ENCODE results near the gene MAP1B. TPM values are rescaled to one million over a fixed set of nuclear protein-coding genes. Genes with fewer than 3 reads are reported as not detected.

MAP1B gene
- total RNA-seq, 2 donors from 2014 or later: 5.5 TPM

DNA sequence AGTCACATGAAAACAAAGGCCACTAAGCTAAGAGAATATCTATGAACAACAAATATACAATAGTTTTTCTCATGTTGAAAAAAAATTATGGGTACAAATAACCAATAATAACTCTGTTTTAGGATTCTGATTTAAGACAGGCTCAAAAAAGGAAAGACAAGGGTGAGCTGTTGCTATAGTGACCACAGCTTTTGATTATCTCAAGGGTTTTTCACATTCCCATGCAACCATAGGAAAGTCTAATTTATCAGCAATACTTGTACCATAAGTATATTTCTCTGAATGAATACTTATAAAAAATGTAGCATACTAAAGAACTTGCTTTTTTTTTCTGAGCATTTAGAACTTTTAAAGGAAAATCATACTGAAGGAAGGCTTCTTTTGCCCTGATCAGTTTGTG is 144.7 kb downstream of the MAP1B start:
- no peak for ATAC-seq (replicated peaks in 1 of 2)
- Mint-ChIP-seq H3K9me3 (no peaks in the 10 kb centered on the region), H3K4me3 (no peak overlapping the region), H3K27ac (no peak overlapping the region), H3K36me3 (ENCODE audit: insufficient read depth in 2 of 2) (peaks cover 2 to 5% of the 10 kb centered on the region in 2 donors), H3K4me1 (ENCODE audit: low read depth) (peaks cover 1% of the 10 kb centered on the region), H3K27me3 (ENCODE audit: low read depth) (no peaks in the 10 kb centered on the region)
- DNase-seq: no peak

DNA sequence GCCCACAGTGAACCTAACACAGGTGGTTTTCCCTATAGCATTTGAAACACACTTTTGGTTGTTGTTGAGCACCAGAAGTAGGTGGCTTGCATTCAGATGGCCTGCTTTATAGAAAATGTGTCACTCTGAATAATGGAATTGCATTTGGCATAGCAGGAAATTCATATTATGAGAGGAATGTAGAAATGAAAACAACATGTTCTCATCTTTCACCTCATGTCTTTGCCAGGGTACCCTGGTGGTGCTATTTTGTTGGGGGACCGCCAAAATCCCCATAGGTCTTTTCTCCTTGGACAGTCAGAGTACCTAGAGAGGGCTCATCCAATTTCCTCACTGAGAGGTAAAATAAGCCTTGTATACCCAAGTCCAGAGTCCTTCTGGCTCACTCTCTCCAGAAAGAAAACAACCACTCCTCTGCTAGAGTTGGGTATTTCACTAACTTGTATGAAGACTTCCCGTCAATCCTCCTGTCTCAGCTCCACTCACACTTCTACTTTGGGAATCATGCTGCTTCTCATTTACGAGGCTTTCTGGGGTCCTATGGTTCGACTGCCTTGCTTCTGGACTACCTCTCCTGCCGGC is 145.4 kb downstream of the MAP1B start:
- DNase-seq: no peak
- peaks cover 2 to 7% of the 10 kb centered on the region in 2 donors for H3K36me3 Mint-ChIP-seq (ENCODE audit: insufficient read depth in 2 of 2)
- ATAC-seq (replicated peaks in 1 of 2): no peak
- H3K9me3 Mint-ChIP-seq: no peaks in the 10 kb centered on the region
- H3K4me1 Mint-ChIP-seq (ENCODE audit: low read depth): no peaks in the 10 kb centered on the region
- H3K27ac Mint-ChIP-seq: no peak overlapping the region
- no peak overlapping the region for H3K4me3 Mint-ChIP-seq
- no peaks in the 10 kb centered on the region for H3K27me3 Mint-ChIP-seq (ENCODE audit: low read depth)

DNA sequence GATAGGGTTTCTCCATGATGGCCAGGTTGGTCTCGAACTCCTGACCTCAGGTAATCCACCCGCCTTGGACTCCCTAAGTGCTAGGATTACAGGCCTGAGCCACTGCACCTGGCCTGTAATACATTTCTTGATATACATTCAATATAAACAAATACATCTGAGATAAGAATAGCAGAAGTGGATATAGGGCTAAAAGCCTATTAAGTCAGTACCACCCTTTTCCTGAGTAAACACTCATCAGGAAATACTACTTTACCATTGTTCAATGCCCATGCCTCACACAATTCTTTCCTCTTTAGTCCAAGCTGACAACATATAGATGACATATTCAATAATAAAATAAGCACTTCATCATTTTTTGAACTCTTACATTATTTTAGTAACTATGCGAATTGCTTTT is 148.0 kb downstream of the MAP1B start:
- no peak for ATAC-seq (replicated peaks in 1 of 2)
- no peaks in the 10 kb centered on the region for H3K4me1 Mint-ChIP-seq (ENCODE audit: low read depth)

DNA sequence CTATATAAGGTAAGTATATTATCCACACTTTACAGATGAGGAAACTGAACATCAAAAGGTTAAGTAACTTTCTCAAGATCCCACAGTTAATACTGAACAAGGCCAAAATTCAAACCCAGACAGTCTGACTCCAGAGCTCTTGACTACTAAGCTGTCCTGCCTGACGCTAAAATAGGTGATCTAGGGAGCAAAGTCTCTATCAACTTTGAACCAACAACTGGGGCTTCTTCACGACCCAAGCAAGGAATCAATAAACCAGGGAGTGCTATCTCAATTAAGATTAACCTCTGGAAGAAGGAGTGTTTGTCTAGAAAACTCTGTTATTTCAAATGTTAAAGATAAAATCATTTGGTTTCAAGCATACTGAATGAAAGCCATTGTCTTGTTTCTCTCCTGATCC is 148.4 kb downstream of the MAP1B start:
- H3K4me1 Mint-ChIP-seq (ENCODE audit: low read depth): no peaks in the 10 kb centered on the region
- H3K9me3 Mint-ChIP-seq: no peaks in the 10 kb centered on the region
- no peaks in the 10 kb centered on the region for H3K27me3 Mint-ChIP-seq (ENCODE audit: low read depth)
- no peak for DNase-seq
- H3K27ac Mint-ChIP-seq: peak overlapping the region; percentile 28
- peaks cover 2 to 9% of the 10 kb centered on the region in 2 donors for H3K36me3 Mint-ChIP-seq (ENCODE audit: insufficient read depth in 2 of 2)
- H3K4me3 Mint-ChIP-seq: no peak overlapping the region
- ATAC-seq (replicated peaks in 1 of 2): no peak

More for the DNA sequence above, 148.0 kb downstream of the MAP1B start:
- DNase-seq: no peak
- H3K27me3 Mint-ChIP-seq (ENCODE audit: low read depth): no peaks in the 10 kb centered on the region
- peaks cover 2 to 9% of the 10 kb centered on the region in 2 donors for H3K36me3 Mint-ChIP-seq (ENCODE audit: insufficient read depth in 2 of 2)
- H3K27ac Mint-ChIP-seq: peak overlapping the region; percentile 28
- H3K9me3 Mint-ChIP-seq: no peaks in the 10 kb centered on the region
- H3K4me3 Mint-ChIP-seq: no peak overlapping the region

DNA sequence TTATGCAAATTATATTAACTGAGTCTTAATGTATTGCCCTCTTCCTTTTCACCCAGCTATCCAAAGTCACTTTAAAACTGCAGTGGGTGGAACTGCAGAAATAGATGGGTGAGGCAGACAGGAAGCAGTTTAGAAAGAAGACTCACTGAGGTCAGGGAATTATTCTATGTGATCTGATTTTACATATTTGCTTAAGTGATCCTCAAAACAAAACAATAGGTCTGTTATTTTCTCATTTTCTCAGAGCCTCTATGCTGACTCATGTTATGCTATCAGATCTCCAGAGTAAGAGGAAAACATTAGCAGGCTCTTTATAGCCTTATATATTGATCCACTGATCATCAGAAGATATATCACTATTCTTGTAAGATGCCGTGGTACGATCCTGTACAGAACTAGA is 149.3 kb downstream of the MAP1B start:
- Mint-ChIP-seq H3K27ac (no peak overlapping the region), H3K4me3 (no peak overlapping the region), H3K27me3 (ENCODE audit: low read depth) (no peaks in the 10 kb centered on the region), H3K36me3 (ENCODE audit: insufficient read depth in 2 of 2) (peaks cover 2 to 9% of the 10 kb centered on the region in 2 donors), H3K4me1 (ENCODE audit: low read depth) (no peaks in the 10 kb centered on the region), H3K9me3 (no peaks in the 10 kb centered on the region)
- DNase-seq: no peak
- no peak for ATAC-seq (replicated peaks in 1 of 2)

Other genes starting within 250 kb of the MAP1B start
- 10 to 100 TPM; 80.5 to 83.7 TPM for gene MRPS27, start 212.8 kb downstream of the MAP1B start, total RNA-seq
- gene PTCD2, start 212.9 kb downstream of the MAP1B start, total RNA-seq: 10 to 100 TPM; 13.8 to 19.9 TPM

Measured in activated T-cell treated with anti-CD3 and anti-CD28 coated beads, Interleukin-2, amount 50 U/mL, for 72 hours (primary cell).